ENCODE results near the gene CHD6.

Gene CHD6

GRCh38 chr20:41621421-41621820, 3.2 kb upstream of the CHD6 start:
- DNase-seq (ENCODE audit: low read depth), result no peak

GRCh38 chr20:41619360-41620100, 1.4 kb upstream of the CHD6 start:
- DNase-seq (ENCODE audit: low read depth), result no peak

GRCh38 chr20:41618807-41619311, 682 bp upstream of the CHD6 start:
- DNase-seq (ENCODE audit: low read depth), result no peak

GRCh38 chr20:41617059-41617901, 897 bp downstream of the CHD6 start:
- peak; percentile 15 for DNase-seq (ENCODE audit: low read depth)

- no peak for DNase-seq (ENCODE audit: low read depth)
These were observed 1.9 kb downstream of the CHD6 start for GRCh38 chr20:41616228-41616627.

GRCh38 chr20:41615676-41616075, 2.5 kb downstream of the CHD6 start:
- DNase-seq (ENCODE audit: low read depth), result no peak

- no peak for DNase-seq (ENCODE audit: low read depth)
These were observed 3.1 kb downstream of the CHD6 start for GRCh38 chr20:41615110-41615509.

- no peak for DNase-seq (ENCODE audit: low read depth)
These were observed 4.9 kb downstream of the CHD6 start for GRCh38 chr20:41613321-41613720.

- no peak for DNase-seq (ENCODE audit: low read depth)
These were observed 8.7 kb downstream of the CHD6 start for GRCh38 chr20:41609474-41609873.

GRCh38 chr20:41608606-41609005, 9.6 kb downstream of the CHD6 start:
- no peak for DNase-seq (ENCODE audit: low read depth)

GRCh38 chr20:41607791-41608190, 10.4 kb downstream of the CHD6 start:
- DNase-seq (ENCODE audit: low read depth), result no peak

- DNase-seq (ENCODE audit: low read depth), result no peak
These were observed 14.2 kb downstream of the CHD6 start for GRCh38 chr20:41604002-41604401.

GRCh38 chr20:41601742-41602141, 16.4 kb downstream of the CHD6 start:
- DNase-seq (ENCODE audit: low read depth), result no peak

GRCh38 chr20:41600926-41601631, 17.1 kb downstream of the CHD6 start:
- DNase-seq (ENCODE audit: low read depth), result no peak

- no peak for DNase-seq (ENCODE audit: low read depth)
These were observed 18.5 kb downstream of the CHD6 start for GRCh38 chr20:41599699-41600104.

GRCh38 chr20:41598719-41599118, 19.5 kb downstream of the CHD6 start:
- no peak for DNase-seq (ENCODE audit: low read depth)

- no peak for DNase-seq (ENCODE audit: low read depth)
These were observed 23.5 kb downstream of the CHD6 start for GRCh38 chr20:41594514-41595322.

- no peak for DNase-seq (ENCODE audit: low read depth)
These were observed 25.5 kb downstream of the CHD6 start for GRCh38 chr20:41592516-41593216.

- DNase-seq (ENCODE audit: low read depth), result no peak
These were observed 30.2 kb downstream of the CHD6 start for GRCh38 chr20:41587956-41588355.

- no peak for DNase-seq (ENCODE audit: low read depth)
These were observed 30.7 kb downstream of the CHD6 start for GRCh38 chr20:41587523-41587922.

- DNase-seq (ENCODE audit: low read depth), result no peak
These were observed 31.4 kb downstream of the CHD6 start for GRCh38 chr20:41586772-41587171.

All from stimulated activated CD8-positive, alpha-beta memory T cell treated with anti-CD3 and anti-CD28 coated beads, Interleukin-15, amount 100 ng/mL, for 24 hours (primary cell).